MCF 10A (cell line): Measurements from ENCODE around the gene MYOZ1. TPM values are rescaled to one million over a fixed set of nuclear protein-coding genes. Genes with fewer than 3 reads are reported as not detected.

ENCODE experiments used
- BruUV-seq: library from RNA; stranded (reverse); fragments of 400-500 nt; replicated peaks from 2 replicates; lab custom pipeline; 2021; lab: Mats Ljungman, UMichigan
- CTCF ChIA-PET: fragments of 300-600 bp; sonication (Branson Sonifier 250); formaldehyde crosslinking; extraction: SDS; loops from one replicate; lab custom pipeline; 2021; ENCODE audit warnings: antibody characterized with exemption, inconsistent platforms; lab: Yijun Ruan, JAX
- POLR2A ChIA-PET: fragments of 300-600, 350-650 bp; sonication (Branson Sonifier 250); formaldehyde crosslinking; extraction: SDS; loops from one replicate; lab custom pipeline; 2020; ENCODE audit warnings: antibody characterized with exemption, inconsistent platforms; lab: Yijun Ruan, JAX
- DNase-seq: peaks from one replicate; pipeline ENCODE4 v3.0.0-alpha.2; 2018; ENCODE audit not compliant: unreplicated experiment
- H3K27ac Mint-ChIP-seq: one replicate; pipeline ENCODE4 v1.8.0; 2022; ENCODE audit warnings: mild to moderate bottlenecking, low read depth, mixed read lengths; ENCODE audit not compliant: unreplicated experiment
- H3K27me3 Mint-ChIP-seq: one replicate; pipeline ENCODE4 v1.8.0; 2022; ENCODE audit warnings: mixed read lengths; ENCODE audit not compliant: insufficient read depth, unreplicated experiment
- H3K36me3 Mint-ChIP-seq: one replicate; pipeline ENCODE4 v1.8.0; 2022; ENCODE audit warnings: mild to moderate bottlenecking, moderate library complexity, mixed read lengths; ENCODE audit not compliant: insufficient read depth, unreplicated experiment
- H3K4me1 Mint-ChIP-seq: one replicate; pipeline ENCODE4 v1.8.0; 2022; ENCODE audit warnings: mixed read lengths; ENCODE audit not compliant: insufficient read depth, unreplicated experiment
- H3K4me3 Mint-ChIP-seq: one replicate; pipeline ENCODE4 v1.8.0; 2022; ENCODE audit warnings: mild to moderate bottlenecking, moderate library complexity, mixed read lengths; ENCODE audit not compliant: unreplicated experiment
- H3K9me3 Mint-ChIP-seq: one replicate; pipeline ENCODE4 v1.8.0; 2022; ENCODE audit warnings: mixed read lengths; ENCODE audit not compliant: unreplicated experiment
- CTCF ChIP-seq: fragments of 200-600 bp; IDR thresholded peaks from one replicate; pipeline ENCODE4 v1.8.0; 2022; ENCODE audit warnings: antibody characterized with exemption, mild to moderate bottlenecking; ENCODE audit not compliant: unreplicated experiment
- intact Hi-C: fragments of 100-400 bp; cut with micrococcal nuclease; formaldehyde crosslinking; loops from 2 replicates; pipeline ENCODE4 v1.14.1; 2022
- total RNA-seq: library from RNA; stranded (reverse); gene quantifications from 2 replicates; pipeline ENCODE4 v1.2.3, GENCODE V29; 2022

The MYOZ1 gene
- total RNA-seq, 1 experiment from 2014 or later: not detected

GRCh38 chr10:73646598-73647041 lies 5.3 kb upstream of the MYOZ1 start:
- H3K36me3 Mint-ChIP-seq: no peaks in the 10 kb centered on the region
- no peaks in the 10 kb centered on the region for H3K27me3 Mint-ChIP-seq
- H3K4me3 Mint-ChIP-seq: no peak overlapping the region

GRCh38 chr10:73645251-73645650 lies 4.0 kb upstream of the MYOZ1 start:
- no peak overlapping the region for H3K27ac Mint-ChIP-seq
- H3K27me3 Mint-ChIP-seq: no peaks in the 10 kb centered on the region
- H3K4me1 Mint-ChIP-seq: peaks cover 7% of the 10 kb centered on the region
- TF ChIP-seq CTCF: no peak
- ChIA-PET CTCF (interaction anchor here (0.6 to 16.0 kb wide), 11 partner anchors 10 to 381 kb away, joined by 3 to 222 read pairs (median 10); no protein-coding TSS in a partner anchor), POLR2A (interaction anchor here (0.6 kb wide), 2 partner anchors 136 to 233 kb away, joined by 3 read pairs; partner anchors contain the start of gene CHCHD1)
- H3K4me3 Mint-ChIP-seq: no peak overlapping the region
- BruUV-seq: no TSS peak
- intact Hi-C loops: no loop called here
- H3K36me3 Mint-ChIP-seq: no peaks in the 10 kb centered on the region
- no peak for DNase-seq
- no peaks in the 10 kb centered on the region for H3K9me3 Mint-ChIP-seq

More at GRCh38 chr10:73646598-73647041, 5.3 kb upstream of the MYOZ1 start:
- Mint-ChIP-seq H3K4me1 (peaks cover 3% of the 10 kb centered on the region), H3K27ac (no peak overlapping the region), H3K9me3 (no peaks in the 10 kb centered on the region)
- ChIA-PET CTCF (interaction anchor here (0.9 to 16.0 kb wide), 2 partner anchors 18 to 117 kb away, joined by 3 to 222 read pairs; no protein-coding TSS in a partner anchor), POLR2A (interaction anchor here (0.7 kb wide), 1 partner anchor 974 kb away, joined by 3 read pairs; no protein-coding TSS in a partner anchor)
- intact Hi-C loops: no loop called here
- BruUV-seq: no TSS peak
- DNase-seq: no peak
- no peak for TF ChIP-seq CTCF

- no peak for TF ChIP-seq CTCF
- Mint-ChIP-seq H3K9me3 (no peaks in the 10 kb centered on the region), H3K27ac (no peak overlapping the region), H3K36me3 (no peaks in the 10 kb centered on the region), H3K4me3 (no peak overlapping the region), H3K4me1 (peaks cover 7% of the 10 kb centered on the region), H3K27me3 (no peaks in the 10 kb centered on the region)
- ChIA-PET POLR2A (interaction anchor here (0.6 kb wide), 1 partner anchor 137 kb away, joined by 3 read pairs; the partner anchor contains the start of gene CHCHD1), CTCF (interaction anchor here (0.5 to 16.0 kb wide), 19 partner anchors 17 to 1119 kb away, joined by 3 to 222 read pairs (median 5); no protein-coding TSS in a partner anchor)
- intact Hi-C loops: loop anchor here (1.0 to 5.0 kb wide), 3 partner anchors 115 to 380 kb away; partner anchors contain the start of gene ANXA7
- DNase-seq: no peak
- no TSS peak for BruUV-seq
These were observed 3.5 kb upstream of the MYOZ1 start for GRCh38 chr10:73644767-73645166.

- H3K4me1 Mint-ChIP-seq: peaks cover 7% of the 10 kb centered on the region
- H3K36me3 Mint-ChIP-seq: no peaks in the 10 kb centered on the region
- H3K9me3 Mint-ChIP-seq: no peaks in the 10 kb centered on the region
- no TSS peak for BruUV-seq
- H3K27me3 Mint-ChIP-seq: no peaks in the 10 kb centered on the region
- H3K4me3 Mint-ChIP-seq: no peak overlapping the region
- ChIA-PET CTCF (interaction anchor here (0.5 to 16.0 kb wide), 32 partner anchors 9 to 1691 kb away, joined by 3 to 222 read pairs (median 4); partner anchors contain the start of gene PPP3CB), POLR2A (interaction anchor here (0.6 to 1.6 kb wide), 6 partner anchors 16 to 152 kb away, joined by 3 to 10 read pairs (median 3); no protein-coding TSS in a partner anchor)
- intact Hi-C loops: loop anchor here (1.0 to 5.0 kb wide), 3 partner anchors 115 to 380 kb away; partner anchors contain the start of gene ANXA7
- no peak overlapping the region for H3K27ac Mint-ChIP-seq
- peak; percentile 75 for DNase-seq
- peak; percentile 85 for TF ChIP-seq CTCF
These were observed 2.9 kb upstream of the MYOZ1 start for GRCh38 chr10:73644015-73644743.
